Erythroblast (primary cell): Measurements from ENCODE around the gene E2F1.

Experiments used
- DNase-seq, 2 experiments: peaks; one replicate each; lab custom pipeline; 2025; lab: John Stamatoyannopoulos, UW
- GATA1 ChIP-seq: IDR thresholded peaks from 2 replicates; pipeline ENCODE4 v1.6.1; 2011; ENCODE audit warnings: low read depth, mild to moderate bottlenecking, control low read depth, low read length, moderate library complexity
- POLR2A ChIP-seq: IDR thresholded peaks from 2 replicates; pipeline ENCODE4 v1.6.1; 2011; ENCODE audit warnings: mild to moderate bottlenecking, low read length

E2F1 gene

DNA sequence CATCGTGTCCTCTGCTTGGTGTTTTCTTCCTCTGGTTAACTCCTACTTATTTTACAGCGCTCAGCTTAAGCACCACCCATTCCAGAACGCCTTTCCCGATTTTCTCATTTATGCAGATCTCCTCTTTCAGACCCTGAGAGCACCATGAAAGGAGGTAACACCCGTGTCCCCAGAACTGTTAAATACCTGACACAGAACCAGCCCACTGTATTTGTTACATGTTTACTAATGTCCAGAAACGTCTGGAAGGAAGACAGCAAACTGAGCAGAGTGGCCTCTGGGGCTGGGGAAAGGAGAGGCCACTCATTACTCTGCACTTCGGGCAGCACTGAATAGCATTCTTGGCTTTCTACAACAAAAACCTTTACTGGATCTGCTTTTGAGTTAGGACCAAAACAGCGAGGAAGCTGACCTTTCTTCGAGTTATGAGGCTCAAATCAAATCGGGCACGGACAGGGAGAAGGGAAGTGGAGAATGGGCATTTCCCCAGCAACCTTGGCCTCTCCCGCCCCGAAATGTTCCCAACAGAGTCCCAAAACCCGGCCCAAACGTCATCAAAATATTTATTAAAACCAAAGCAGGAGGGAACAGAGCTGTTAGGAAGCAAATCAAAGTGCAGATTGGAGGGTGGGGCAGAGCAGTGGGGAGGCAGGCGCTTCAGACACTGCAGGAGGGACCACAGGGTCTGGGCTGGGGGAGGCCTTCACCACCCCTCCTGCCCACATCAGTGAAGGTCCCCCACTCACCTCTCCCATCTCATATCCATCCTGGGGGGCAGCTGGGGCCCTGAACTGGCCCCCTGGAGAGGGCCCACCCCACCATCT, 10.8 kb downstream of the E2F1 start:
- no peak for DNase-seq
- no peak for TF ChIP-seq GATA1
- TF ChIP-seq POLR2A, result no peak

DNA sequence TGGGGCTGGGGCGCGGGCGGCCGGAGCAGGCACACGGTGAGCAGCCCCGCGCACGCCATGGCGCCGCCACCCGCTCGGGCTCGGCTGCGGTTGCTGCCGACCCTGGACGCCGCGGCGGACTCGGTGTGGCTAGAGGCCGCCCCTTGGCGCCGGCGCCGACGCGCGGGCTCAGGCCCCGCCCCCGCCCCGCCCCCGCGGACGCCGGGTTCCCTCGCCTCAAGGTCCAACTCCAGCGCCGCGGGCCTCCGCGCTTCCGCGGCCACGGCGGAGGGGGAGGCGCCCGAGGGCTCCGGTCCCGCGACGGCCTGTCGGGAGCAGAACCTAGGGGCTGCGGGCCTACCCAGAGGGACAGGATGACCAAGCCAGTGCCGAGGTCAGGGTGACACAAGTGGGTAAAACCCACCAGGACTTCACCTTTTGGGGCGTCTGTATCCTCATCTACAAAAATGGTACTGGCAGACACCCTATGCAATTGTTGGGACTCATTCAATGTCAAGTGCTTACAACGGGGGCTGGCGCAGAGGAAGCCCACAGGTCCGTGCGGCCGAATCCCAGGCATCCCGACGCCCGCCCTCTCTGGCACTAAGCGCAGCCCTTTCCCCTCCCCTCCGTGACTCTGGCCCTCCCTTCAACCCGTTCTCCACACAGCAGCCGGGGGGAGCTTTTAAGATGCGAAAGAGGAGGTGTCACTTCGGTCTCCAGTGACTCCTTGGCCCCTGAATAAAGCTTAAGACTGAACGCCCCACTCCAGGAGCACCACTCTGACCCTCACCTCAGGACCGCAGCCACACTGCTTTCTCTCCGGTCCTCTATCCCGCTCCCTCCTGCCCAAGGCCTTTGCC, 11.7 kb downstream of the E2F1 start, which contains the start of gene NECAB3:
Gene NECAB3 (minus strand): TSS at position 135 of the 842 bp plus-strand sequence. CDS start 76 bp downstream, at position 59.
- peak; percentile 79 to 88 for DNase-seq
- TF ChIP-seq POLR2A, result peak; percentile 29
- TF ChIP-seq GATA1, result no peak

DNA sequence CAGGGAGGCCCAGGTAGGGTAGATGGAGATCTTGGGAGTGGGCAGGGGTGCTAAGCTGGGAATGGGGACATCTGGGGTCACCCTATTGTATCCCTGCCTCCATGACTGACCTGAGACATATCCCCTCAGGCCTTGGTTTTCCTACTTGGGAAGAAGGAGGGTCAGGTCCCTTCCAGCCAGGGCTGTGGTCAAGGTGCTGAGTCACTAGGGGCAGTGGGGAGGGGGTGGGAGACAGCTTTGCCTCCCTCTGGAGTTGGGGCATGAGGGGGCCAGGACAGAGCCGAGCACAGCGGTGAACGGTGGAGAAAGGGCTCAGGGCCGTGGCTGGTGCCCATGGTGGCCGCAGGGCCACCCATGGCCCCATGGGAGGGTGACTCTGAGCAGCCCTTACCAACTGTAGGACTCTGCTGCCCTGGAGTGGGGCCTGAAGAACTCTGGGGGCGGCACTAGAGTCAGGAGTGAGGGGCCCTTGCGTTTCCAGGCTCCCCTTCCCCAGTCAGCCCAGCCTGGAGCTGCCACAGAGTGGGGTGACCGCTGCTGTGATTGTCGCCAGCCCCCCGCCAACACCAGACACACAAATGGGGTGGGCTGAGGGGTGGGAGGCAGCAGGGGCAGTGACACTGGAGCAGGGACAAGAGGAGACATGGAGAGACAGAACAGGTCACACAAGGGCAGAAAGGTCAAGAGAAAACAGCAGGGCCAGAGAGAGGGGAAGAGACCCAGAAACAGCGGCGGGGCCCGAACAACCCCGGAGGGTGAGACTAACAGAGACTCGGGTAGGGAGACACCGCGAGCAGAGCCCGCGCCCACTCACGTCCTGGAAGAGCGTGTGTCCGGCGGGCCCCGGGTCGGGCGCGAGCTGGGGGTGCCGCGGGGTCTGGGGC, 12.5 kb downstream of the E2F1 start:
- TF ChIP-seq POLR2A, result no peak
- no peak for TF ChIP-seq GATA1
- DNase-seq, result no peak

DNA sequence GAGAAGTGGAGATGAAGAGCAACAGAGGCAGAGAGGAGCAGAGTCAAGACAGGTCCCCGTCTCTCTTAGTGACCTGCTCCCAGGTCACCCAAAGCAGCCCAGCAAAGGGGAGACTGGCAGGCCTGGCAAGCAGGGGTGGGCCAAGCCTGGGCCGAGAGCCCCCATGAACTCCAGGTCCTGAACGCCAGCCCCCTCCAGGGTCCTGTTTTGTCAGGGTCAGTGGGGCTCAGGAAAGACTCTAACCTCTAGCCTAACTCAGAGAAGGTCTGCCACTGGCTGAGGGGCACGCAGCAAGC, 13.1 kb downstream of the E2F1 start:
- no peak for TF ChIP-seq GATA1
- TF ChIP-seq POLR2A, result no peak
- DNase-seq, result no peak

DNA sequence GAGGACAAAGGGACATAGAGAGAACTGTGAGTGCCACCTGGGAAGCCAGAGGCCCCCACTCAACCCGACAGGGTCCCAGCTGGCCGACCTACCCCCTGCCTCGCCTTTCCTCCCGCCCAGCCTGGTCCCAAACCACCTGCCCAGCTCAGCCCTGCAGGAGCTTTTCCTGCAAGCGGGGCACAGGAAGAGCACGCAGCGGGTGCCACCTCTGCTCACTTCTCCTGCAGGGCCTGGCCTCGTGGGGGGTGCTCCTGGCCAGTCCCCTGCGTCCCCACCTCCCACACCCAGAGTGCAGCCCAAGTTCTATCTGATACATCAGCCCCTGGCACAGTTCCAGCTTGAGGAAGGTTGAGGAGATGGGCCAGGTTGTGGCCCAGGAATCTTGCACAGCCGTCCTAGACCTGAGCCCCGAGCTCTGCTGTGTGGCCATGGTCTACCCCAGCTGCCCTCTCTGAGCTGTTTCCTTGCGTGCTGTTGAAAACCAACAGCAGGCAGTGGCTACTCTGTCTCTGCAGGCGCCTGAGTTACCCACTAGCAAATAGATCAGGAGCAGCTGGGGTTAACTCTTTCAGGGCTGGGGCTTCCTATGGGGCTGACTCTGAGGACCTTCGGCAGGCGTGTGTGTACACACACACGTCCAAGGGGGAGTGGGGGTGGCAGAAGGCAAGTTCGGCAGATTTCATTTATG, 13.6 kb downstream of the E2F1 start:
- peak; percentile 42 to 51 for DNase-seq
- no peak for TF ChIP-seq POLR2A
- TF ChIP-seq GATA1, result no peak

DNA sequence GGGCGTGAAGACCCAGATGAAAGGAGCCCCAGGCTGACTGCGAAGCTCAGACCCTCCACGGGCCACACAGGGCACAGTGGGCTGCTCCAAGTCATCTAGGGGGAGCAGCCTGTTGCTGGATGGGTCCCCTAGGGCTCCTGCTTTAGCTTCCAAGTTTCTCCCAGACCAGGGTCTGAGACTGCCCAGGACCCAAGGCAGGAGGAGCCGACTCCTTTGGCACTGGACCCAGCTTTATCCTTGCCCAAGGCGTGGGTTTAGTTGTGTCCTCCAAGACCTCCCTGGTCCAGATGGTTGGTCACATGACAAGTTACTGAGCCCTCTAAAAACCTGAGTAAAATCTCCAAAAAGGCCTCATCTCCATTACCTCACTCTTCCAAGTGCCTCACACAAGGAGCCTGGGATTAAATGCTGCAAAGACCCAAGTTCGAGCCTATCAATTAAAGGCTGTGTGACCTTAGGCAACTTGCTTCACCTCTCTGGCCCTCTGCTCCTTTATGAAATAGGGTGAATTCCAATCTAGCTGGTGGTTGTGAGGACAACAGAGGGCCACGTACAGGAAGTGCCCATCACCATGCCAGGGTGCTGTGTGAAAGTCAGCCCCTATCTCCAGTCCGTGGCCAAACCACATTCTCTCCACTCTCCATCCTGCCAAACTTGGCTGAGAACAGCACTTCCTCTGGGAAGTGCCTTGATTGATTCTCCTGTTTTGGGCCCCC, 14.5 kb downstream of the E2F1 start:
- no peak for TF ChIP-seq GATA1
- no peak for TF ChIP-seq POLR2A
- no peak for DNase-seq

DNA sequence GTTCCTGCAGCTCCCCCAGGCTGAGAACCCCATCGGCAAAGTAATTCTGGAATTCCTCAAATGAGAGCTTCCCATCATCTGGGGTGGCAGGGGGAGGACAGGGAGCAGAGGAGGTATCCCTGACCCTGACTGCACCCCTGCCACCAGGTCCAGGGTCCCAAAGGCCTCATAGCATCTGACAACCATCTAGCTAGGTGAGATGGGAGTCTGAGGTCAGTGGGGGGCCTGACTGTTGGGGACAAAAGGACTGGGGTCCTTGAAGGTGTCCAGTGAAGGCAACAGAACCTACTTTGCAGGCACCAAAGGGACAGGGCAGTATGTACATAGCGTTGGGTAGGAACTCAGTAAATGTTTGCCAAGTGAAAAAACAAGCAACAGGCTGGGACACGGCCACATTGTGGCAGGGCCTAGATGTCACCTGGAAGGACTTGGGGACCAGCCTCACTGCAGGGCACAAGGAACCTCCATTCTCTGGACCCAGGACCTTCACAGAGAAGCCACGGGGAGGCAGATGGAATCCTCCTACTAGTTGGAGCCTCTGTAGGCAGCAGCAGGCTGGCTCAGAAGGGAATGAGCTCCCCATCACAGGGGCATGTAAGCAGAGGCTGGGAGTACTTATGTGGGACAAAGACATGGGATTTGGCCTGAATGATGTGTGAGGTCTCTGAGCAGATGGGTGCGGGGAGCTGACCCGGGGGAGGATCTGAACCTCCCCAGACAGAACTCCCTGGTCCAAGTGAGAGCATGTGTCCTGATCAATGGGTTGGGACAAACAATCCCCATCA, 15.3 kb downstream of the E2F1 start:
- no peak for DNase-seq
- TF ChIP-seq POLR2A, result no peak
- no peak for TF ChIP-seq GATA1

DNA sequence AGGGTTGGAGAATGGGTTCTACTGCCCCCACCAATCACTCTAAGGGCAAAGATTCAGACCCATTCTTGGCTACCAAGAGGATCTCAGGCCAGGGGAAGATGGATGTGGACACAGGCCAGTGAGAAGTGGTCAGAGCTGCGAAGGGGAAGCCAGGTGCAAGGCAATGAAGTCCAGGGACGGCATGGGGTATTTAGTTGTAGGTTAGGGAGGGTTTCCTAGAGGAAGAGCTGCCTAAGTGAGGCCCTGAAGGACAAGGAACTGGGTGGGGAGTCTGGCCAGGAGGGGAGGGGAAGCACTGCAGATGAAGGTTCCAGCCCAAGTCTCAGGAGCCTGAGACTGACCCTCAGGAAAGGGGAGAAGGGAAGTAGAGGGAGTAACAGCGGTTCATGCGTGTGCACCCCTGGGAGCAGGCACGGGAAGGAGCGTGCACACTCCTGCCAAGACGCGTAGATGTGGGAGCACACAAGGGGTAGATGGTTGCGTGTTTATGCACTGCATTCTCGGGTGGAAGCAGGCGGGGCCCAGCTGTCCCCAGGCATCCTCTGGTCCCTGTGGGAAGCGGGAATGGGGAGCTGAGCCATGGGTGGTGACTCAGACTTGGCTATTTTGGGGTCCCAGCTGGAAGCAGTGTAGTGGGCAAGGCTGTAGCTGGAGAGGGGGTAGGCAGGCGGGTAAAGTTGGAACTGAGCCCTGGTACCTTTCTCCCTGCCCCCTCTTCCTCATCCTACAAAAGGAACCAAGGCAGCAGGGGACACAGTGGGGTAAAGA, 16.1 kb downstream of the E2F1 start:
- TF ChIP-seq POLR2A, result no peak
- no peak for TF ChIP-seq GATA1
- DNase-seq, result no peak

DNA sequence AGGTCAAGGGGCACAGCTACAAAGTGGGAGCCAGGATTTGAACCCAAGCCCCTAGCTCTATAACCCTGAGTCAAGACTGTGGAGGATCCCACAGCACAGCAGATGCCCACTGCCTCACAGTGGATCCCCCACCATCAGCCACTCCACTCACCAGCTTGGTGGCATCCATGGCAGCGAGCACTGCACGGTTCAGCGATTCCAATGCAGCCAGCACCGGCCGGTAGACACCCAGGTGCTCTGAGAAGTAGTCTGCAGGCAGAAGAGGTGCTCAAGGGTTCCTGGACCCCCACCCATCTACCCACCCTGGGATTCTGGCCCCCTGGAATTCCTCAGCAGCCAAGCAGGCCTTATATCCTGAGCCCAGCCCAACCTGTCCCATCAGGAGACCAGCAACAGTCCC, 17.0 kb downstream of the E2F1 start:
- TF ChIP-seq POLR2A, result no peak
- no peak for TF ChIP-seq GATA1
- DNase-seq, result no peak

DNA sequence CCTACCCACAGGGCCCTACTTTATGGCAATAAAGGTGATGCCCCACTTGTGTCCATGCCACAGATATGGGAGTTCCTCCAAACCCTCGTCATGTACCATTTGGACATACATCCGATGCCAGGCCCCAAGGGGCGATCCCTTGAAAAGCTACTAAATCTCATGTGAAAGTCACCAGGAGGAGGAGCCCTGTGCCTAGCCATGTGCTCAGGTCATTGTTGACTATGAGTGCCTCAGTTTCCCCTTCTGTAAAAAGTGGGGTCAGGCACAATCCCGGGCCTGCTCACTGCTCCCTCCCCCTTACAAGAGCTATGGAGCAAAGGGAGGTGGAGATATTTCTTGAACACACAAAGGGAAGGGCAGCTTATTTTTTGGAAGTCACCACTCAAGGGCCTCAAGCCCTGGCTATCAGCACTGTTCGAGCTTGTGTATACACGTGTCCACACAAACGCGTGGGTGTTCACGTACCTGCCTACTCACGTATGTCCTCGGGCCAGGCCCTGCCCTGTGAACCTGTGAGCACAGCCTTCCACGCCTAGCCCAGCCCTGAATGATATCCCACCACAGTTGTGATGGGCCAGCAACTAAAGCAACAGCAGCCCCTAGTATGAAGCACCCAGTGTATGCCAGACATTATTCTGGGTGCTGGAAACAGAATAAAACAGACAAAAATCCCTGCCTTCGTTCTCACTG, 17.6 kb downstream of the E2F1 start:
- DNase-seq, result peak in 1 of 2 experiments; percentile 37
- TF ChIP-seq POLR2A, result no peak
- no peak for TF ChIP-seq GATA1
